Measurements from ENCODE around the gene PELI2.
A peak's percentile ranks its signal among the peaks of the same experiment; 100 is the strongest.

Gene PELI2

GRCh38 chr14:56117765-56118610 lies at the start of gene PELI2:
Gene PELI2 (plus strand): TSS chr14:56118411. CDS start chr14:56118661, 250 bp downstream.
- peak; percentile 79 for DNase-seq

GRCh38 chr14:56073799-56074198 lies 44.4 kb upstream of the PELI2 start:
- no peak for DNase-seq

GRCh38 chr14:56075301-56075700 lies 42.9 kb upstream of the PELI2 start:
- no peak for DNase-seq

- no peak for DNase-seq
Measured at GRCh38 chr14:56081139-56081538, 37.1 kb upstream of the PELI2 start.

- DNase-seq: no peak
Measured at GRCh38 chr14:56082880-56083279, 35.3 kb upstream of the PELI2 start.

GRCh38 chr14:56085471-56085870 lies 32.7 kb upstream of the PELI2 start:
- no peak for DNase-seq

- no peak for DNase-seq
Measured at GRCh38 chr14:56087671-56088471, 30.3 kb upstream of the PELI2 start.

- DNase-seq: no peak
Measured at GRCh38 chr14:56088941-56089340, 29.3 kb upstream of the PELI2 start.

GRCh38 chr14:56092763-56093162 lies 25.4 kb upstream of the PELI2 start:
- DNase-seq: no peak

GRCh38 chr14:56094076-56094475 lies 24.1 kb upstream of the PELI2 start:
- DNase-seq: no peak

GRCh38 chr14:56098021-56098420 lies 20.2 kb upstream of the PELI2 start:
- no peak for DNase-seq

GRCh38 chr14:56099081-56099797 lies 19.0 kb upstream of the PELI2 start:
- no peak for DNase-seq

- DNase-seq: no peak
Measured at GRCh38 chr14:56100556-56100955, 17.7 kb upstream of the PELI2 start.

- no peak for DNase-seq
Measured at GRCh38 chr14:56102941-56103340, 15.3 kb upstream of the PELI2 start.

GRCh38 chr14:56107615-56108014 lies 10.6 kb upstream of the PELI2 start:
- no peak for DNase-seq

- DNase-seq: no peak
Measured at GRCh38 chr14:56108057-56108456, 10.2 kb upstream of the PELI2 start.

- no peak for DNase-seq
Measured at GRCh38 chr14:56112781-56113180, 5.4 kb upstream of the PELI2 start.

- DNase-seq: no peak
Measured at GRCh38 chr14:56115334-56115870, 2.8 kb upstream of the PELI2 start.

- DNase-seq: peak; percentile 22
Measured at GRCh38 chr14:56115976-56116893, 2.0 kb upstream of the PELI2 start.

- DNase-seq: peak; percentile 31
Measured at GRCh38 chr14:56118611-56119181, 485 bp downstream of the PELI2 start.

GRCh38 chr14:56119201-56119981 lies 1.2 kb downstream of the PELI2 start:
- peak; percentile 42 for DNase-seq

Data from activated CD4-positive, alpha-beta T cell treated with anti-CD3 and anti-CD28 coated beads for 48 hours (primary cell).